HepG2 (cell line): ENCODE results near the gene LASP1. TPM values are rescaled to one million over a fixed set of nuclear protein-coding genes. Genes with fewer than 3 reads are reported as not detected.
A peak's percentile ranks its signal among the peaks of the same experiment; 100 is the strongest.

Source experiments
- AGO2 ChIP-seq: fragments of 200-400 bp; formaldehyde crosslinking; optimal IDR thresholded peaks from 2 replicates; pipeline ENCODE3; 2017; ENCODE audit warnings: mild to moderate bottlenecking, low read depth, low read length, moderate library complexity
- GFI1 ChIP-seq: sonication (generic); formaldehyde crosslinking; IDR thresholded peaks from 2 replicates; pipeline ENCODE4 v1.5.0; 2020; ENCODE audit warnings: missing genetic modification reagents, mild to moderate bottlenecking, borderline replicate concordance
- HOXA5 ChIP-seq: sonication (generic); formaldehyde crosslinking; IDR thresholded peaks from 2 replicates; pipeline ENCODE4 v1.4.0; 2020; ENCODE audit warnings: missing genetic modification reagents
- IKZF4 ChIP-seq: sonication (generic); formaldehyde crosslinking; IDR thresholded peaks from 2 replicates; pipeline ENCODE4 v1.5.1; 2020; ENCODE audit warnings: borderline replicate concordance, mild to moderate bottlenecking, low read depth, missing genetic modification reagents; ENCODE audit errors: not compliant biosample characterization
- ISX ChIP-seq: sonication (generic); formaldehyde crosslinking; conservative IDR thresholded peaks from 2 replicates; pipeline ENCODE4 v1.5.0; 2020; ENCODE audit warnings: missing genetic modification reagents
- JARID2 ChIP-seq: sonication (generic); formaldehyde crosslinking; IDR thresholded peaks from 2 replicates; pipeline ENCODE4 v1.8.1; 2023; ENCODE audit warnings: missing genetic modification reagents, inconsistent platforms; ENCODE audit not compliant: insufficient replicate concordance
- JUND ChIP-seq: sonication (generic); formaldehyde crosslinking; IDR thresholded peaks from 2 replicates; pipeline ENCODE4 v1.8.0; 2022; ENCODE audit warnings: mild to moderate bottlenecking, missing genetic modification reagents
- KLF15 ChIP-seq: sonication (generic); formaldehyde crosslinking; IDR thresholded peaks from 2 replicates; pipeline ENCODE4 v1.8.1; 2023; ENCODE audit warnings: borderline replicate concordance, mild to moderate bottlenecking, inconsistent platforms, missing genetic modification reagents, mixed read lengths
- NR1H2 ChIP-seq: sonication (generic); formaldehyde crosslinking; IDR thresholded peaks from 2 replicates; pipeline ENCODE4 v1.8.1; 2022; ENCODE audit warnings: low read depth, missing genetic modification reagents, borderline replicate concordance
- SIX1 ChIP-seq: sonication (generic); formaldehyde crosslinking; IDR thresholded peaks from 2 replicates; pipeline ENCODE4 v1.4.0; 2020; ENCODE audit warnings: missing genetic modification reagents, borderline replicate concordance
- TEAD3 ChIP-seq: optimal IDR thresholded peaks from 2 replicates; pipeline ENCODE3; 2016; ENCODE audit warnings: borderline replicate concordance
- TOE1 ChIP-seq: sonication (generic); formaldehyde crosslinking; IDR thresholded peaks from 2 replicates; pipeline ENCODE4 v1.4.0; 2020; ENCODE audit warnings: mild to moderate bottlenecking, missing genetic modification reagents
- YEATS2 ChIP-seq: sonication (generic); formaldehyde crosslinking; IDR thresholded peaks from 2 replicates; pipeline ENCODE4 v1.4.0; 2020; ENCODE audit warnings: missing genetic modification reagents, borderline replicate concordance
- YY1 ChIP-seq: IDR thresholded peaks from 2 replicates; pipeline ENCODE4 v1.6.1; 2011; ENCODE audit warnings: low read length, low read depth, moderate library complexity, mild to moderate bottlenecking; ENCODE audit not compliant: insufficient read depth, insufficient replicate concordance
- ZNF280B ChIP-seq: sonication (generic); formaldehyde crosslinking; IDR thresholded peaks from 2 replicates; pipeline ENCODE4 v1.5.0; 2020; ENCODE audit warnings: missing genetic modification reagents, mild to moderate bottlenecking, borderline replicate concordance
- ZNF280D ChIP-seq: sonication (generic); formaldehyde crosslinking; IDR thresholded peaks from 2 replicates; pipeline ENCODE4 v1.5.1; 2020; ENCODE audit warnings: mild to moderate bottlenecking, missing genetic modification reagents
- ZNF572 ChIP-seq: sonication (generic); formaldehyde crosslinking; IDR thresholded peaks from 2 replicates; pipeline ENCODE4 v1.5.1; 2020; ENCODE audit warnings: mild to moderate bottlenecking, missing genetic modification reagents
- ZNF7 ChIP-seq: IDR thresholded peaks from 2 replicates; pipeline ENCODE4 v1.6.1; 2016; ENCODE audit warnings: missing biosample characterization, missing genetic modification reagents
- polyA plus RNA-seq, 8 experiments: library from polyadenylated mRNA; depleted of rRNA in 3 of 8; stranded (reverse) in 7 of 8; unstranded in 1 of 8; fragments of >200 nt; fragmentation: Illumina TruSeq in 4 of 8; extraction: Trizol in 4 of 8; gene quantifications; 2 replicates each; pipeline versions ENCODE4 v1.2.1 to v1.2.3, GENCODE V29; 2011 to 2016; ENCODE audit warnings: low read depth in 4 of 8, missing spikeins in 1 of 8, mixed read lengths in 1 of 8; ENCODE audit not compliant: insufficient read depth in 1 of 8
- total RNA-seq, 5 experiments: library from RNA; depleted of rRNA; stranded (reverse); fragments of >200 nt; fragmentation: Illumina TruSeq; extraction: Trizol; gene quantifications; 2 replicates each; pipeline ENCODE4 v1.2.3, GENCODE V29; 2016; ENCODE audit warnings: low read depth in 1 of 5
- TF ChIP-seq, protein P1 (sequence below): sonication (generic); formaldehyde crosslinking; IDR thresholded peaks from 2 replicates; pipeline ENCODE4 v1.9.0; 2021; ENCODE audit warnings: missing genetic modification reagents, mild to moderate bottlenecking, borderline replicate concordance
- TF ChIP-seq, protein P2 (sequence below): sonication (generic); formaldehyde crosslinking; IDR thresholded peaks from 2 replicates; pipeline ENCODE4 v1.8.0; 2022; ENCODE audit warnings: mild to moderate bottlenecking, missing genetic modification reagents

LASP1 gene
- total and polyA plus RNA-seq, 2 of the 13 experiments (the other 11 are each of a cell fraction or from before 2014, with no cell fraction given), result 70.1 to 97.0 TPM

DNA sequence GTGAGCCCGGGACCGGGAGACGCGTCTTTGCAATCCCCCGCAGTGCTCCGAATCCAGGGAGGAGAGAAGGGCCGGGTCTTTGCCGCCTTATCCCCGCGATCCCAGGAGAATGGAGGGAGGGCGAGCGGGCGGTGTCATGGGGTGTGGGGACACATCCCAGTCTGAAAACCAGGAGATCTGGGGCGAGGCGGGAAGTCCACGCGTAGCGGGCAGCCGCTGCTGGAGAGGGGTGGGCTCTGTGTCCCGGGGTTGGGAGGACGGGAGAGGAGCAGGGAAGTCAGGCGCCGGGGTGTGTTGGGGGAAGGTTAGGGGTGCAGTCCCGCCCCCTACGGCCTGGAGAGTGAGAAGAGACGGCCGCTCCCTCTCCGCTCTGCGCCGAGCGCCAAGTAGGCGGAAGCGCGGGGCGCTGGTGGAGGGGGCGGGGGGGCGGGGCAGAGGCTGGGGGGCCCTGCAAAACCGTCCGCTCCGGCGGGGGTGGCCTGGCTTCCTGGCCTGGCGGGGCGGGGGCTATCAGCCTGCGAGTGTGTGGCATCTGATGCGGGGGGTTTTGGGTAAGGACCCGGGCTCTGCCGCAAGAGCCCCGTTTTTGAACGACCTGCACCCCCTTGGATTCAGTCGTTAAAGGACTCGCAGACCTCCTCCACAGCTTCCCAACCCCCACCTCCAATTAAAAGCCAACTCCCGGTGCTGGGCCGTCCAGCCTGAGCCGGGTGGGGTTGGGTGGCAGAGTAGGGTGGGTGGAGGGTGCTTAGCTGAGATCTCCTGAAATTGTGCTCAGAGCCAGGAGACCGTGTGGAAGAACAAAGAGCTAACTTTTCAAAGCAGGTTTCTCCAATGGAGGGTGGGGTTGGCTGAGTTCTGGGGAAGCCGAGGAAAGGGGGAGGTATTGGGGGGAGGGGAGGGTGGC, 654 bp downstream of the LASP1 start (continued):
- no peak for TF ChIP-seq ZNF280D (CRISPR knock-in tag)
- no peak for TF ChIP-seq ISX (CRISPR knock-in tag)
- TF ChIP-seq JARID2 (CRISPR knock-in tag), result no peak
- TF ChIP-seq IKZF4, result peak; percentile 20
- TF ChIP-seq ZNF280B (CRISPR knock-in tag), result no peak
- 0 out of 2 replicates have a peak, but pooled peaks have one; percentile 44 for TF ChIP-seq ZNF572
- TF ChIP-seq HOXA5, result no peak
- no peak for TF ChIP-seq NR1H2 (CRISPR knock-in tag)
- 0 out of 2 replicates have a peak, but pooled peaks have one; percentile 14 for TF ChIP-seq GFI1 (CRISPR knock-in tag)
- peak; percentile 95 for TF ChIP-seq AGO2
- TF ChIP-seq KLF15 (CRISPR knock-in tag), result no peak
- TF ChIP-seq YEATS2 (CRISPR knock-in tag), result no peak
- TF ChIP-seq YY1, result no peak
- TF ChIP-seq TOE1 (CRISPR knock-in tag), result no peak
- TF ChIP-seq TEAD3, result no peak
- TF ChIP-seq SIX1 (CRISPR knock-in tag), result 0 out of 2 replicates have a peak, but pooled peaks have one; percentile 33
- no peak for TF ChIP-seq ZNF7
- TF ChIP-seq, protein P1, sequence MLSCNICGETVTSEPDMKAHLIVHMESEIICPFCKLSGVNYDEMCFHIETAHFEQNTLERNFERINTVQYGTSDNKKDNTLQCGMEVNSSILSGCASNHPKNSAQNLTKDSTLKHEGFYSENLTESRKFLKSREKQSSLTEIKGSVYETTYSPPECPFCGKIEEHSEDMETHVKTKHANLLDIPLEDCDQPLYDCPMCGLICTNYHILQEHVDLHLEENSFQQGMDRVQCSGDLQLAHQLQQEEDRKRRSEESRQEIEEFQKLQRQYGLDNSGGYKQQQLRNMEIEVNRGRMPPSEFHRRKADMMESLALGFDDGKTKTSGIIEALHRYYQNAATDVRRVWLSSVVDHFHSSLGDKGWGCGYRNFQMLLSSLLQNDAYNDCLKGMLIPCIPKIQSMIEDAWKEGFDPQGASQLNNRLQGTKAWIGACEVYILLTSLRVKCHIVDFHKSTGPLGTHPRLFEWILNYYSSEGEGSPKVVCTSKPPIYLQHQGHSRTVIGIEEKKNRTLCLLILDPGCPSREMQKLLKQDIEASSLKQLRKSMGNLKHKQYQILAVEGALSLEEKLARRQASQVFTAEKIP (CRISPR knock-in tag), result no peak
- TF ChIP-seq JUND (CRISPR knock-in tag), result no peak; the same call in 1 of the 2 replicates
- TF ChIP-seq, protein P2, sequence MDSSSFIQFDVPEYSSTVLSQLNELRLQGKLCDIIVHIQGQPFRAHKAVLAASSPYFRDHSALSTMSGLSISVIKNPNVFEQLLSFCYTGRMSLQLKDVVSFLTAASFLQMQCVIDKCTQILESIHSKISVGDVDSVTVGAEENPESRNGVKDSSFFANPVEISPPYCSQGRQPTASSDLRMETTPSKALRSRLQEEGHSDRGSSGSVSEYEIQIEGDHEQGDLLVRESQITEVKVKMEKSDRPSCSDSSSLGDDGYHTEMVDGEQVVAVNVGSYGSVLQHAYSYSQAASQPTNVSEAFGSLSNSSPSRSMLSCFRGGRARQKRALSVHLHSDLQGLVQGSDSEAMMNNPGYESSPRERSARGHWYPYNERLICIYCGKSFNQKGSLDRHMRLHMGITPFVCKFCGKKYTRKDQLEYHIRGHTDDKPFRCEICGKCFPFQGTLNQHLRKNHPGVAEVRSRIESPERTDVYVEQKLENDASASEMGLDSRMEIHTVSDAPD (CRISPR knock-in tag), result no peak
